Measurements from ENCODE around the gene ZSCAN31.

The ZSCAN31 gene

DNA sequence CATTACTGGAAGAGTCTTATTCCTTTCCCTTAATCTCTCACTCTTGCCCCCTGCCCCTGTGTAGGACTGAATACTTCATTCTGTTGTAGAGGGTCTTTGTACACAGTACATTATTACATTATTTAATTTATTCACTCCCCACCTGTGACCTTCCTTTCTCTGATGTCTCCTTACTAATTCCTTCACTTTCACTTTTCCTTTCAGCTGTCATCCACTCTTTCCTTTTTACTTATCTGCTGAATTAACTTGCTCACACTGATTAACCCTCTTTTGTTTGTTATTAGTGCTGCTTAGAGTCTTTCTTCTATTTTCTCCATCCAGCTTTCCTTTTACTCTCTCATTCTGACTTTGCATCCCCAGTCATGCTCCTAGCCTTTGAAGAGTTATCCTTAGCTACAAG lies 61.1 kb downstream of the ZSCAN31 start:
- TF ChIP-seq CTCF (conservative IDR thresholded peaks at IDR 0.05; ENCODE audit: low read depth, low read length): no peak
- no peak for DNase-seq (ENCODE audit: low read depth)
- H3K4me3 ChIP-seq (ENCODE audit: low read length): no peak overlapping the region

All from retinal pigment epithelial cell (primary cell).